Epithelial cell of proximal tubule (primary cell): ENCODE data around the gene KCNMA1. TPM values are rescaled to one million over a fixed set of nuclear protein-coding genes. Genes with fewer than 3 reads are reported as not detected.
"Not testable (repeated sequence)": the region's sequence is repeated elsewhere in the genome, so short reads cannot be mapped to it uniquely, and the experiment has no call there.

ENCODE experiments used
- DNase-seq: peaks from one replicate; pipeline ENCODE4 v3.0.0-alpha.2; 2011; ENCODE audit warnings: low read depth
- H3K4me3 ChIP-seq: 2 replicates; pipeline ENCODE4 v1.5.1; 2011; ENCODE audit warnings: low read depth, mild to moderate bottlenecking, low read length
- total RNA-seq: library from RNA; depleted of rRNA; stranded (reverse); fragments of >200 nt; gene quantifications from 2 replicates; pipeline ENCODE4 v1.2.3, GENCODE V29; 2015
- TF ChIP-seq, protein P1 (sequence below): conservative IDR thresholded peaks from 2 replicates; pipeline ENCODE4 v1.5.1; 2012; ENCODE audit warnings: low read depth, mild to moderate bottlenecking, low read length

Gene KCNMA1
- total RNA-seq, 1 donor from 2014 or later: 12.5 TPM

DNA sequence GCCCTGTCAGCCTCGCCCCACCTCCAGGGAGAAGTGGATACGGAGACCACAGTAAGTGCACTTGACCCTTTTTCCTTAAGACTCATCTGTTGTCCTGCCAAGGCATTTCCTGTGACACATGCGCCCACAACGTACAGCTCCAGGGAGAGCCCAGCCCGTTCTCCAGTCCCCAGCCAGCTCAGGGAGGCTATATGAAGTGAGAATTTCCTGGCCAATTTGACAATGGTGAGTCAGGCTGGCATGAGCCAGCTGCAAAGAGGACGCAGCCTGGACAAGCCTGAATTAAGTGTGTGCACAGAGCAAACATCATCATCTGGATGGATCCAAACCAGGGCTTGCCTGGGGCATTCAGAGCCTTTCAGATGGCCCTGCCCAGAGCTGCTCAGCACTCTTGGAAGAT lies 244.8 kb downstream of the KCNMA1 start:
- no peak overlapping the region for H3K4me3 ChIP-seq
- DNase-seq: peak; percentile 45
- TF ChIP-seq, protein P1, sequence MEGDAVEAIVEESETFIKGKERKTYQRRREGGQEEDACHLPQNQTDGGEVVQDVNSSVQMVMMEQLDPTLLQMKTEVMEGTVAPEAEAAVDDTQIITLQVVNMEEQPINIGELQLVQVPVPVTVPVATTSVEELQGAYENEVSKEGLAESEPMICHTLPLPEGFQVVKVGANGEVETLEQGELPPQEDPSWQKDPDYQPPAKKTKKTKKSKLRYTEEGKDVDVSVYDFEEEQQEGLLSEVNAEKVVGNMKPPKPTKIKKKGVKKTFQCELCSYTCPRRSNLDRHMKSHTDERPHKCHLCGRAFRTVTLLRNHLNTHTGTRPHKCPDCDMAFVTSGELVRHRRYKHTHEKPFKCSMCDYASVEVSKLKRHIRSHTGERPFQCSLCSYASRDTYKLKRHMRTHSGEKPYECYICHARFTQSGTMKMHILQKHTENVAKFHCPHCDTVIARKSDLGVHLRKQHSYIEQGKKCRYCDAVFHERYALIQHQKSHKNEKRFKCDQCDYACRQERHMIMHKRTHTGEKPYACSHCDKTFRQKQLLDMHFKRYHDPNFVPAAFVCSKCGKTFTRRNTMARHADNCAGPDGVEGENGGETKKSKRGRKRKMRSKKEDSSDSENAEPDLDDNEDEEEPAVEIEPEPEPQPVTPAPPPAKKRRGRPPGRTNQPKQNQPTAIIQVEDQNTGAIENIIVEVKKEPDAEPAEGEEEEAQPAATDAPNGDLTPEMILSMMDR: no peak

DNA sequence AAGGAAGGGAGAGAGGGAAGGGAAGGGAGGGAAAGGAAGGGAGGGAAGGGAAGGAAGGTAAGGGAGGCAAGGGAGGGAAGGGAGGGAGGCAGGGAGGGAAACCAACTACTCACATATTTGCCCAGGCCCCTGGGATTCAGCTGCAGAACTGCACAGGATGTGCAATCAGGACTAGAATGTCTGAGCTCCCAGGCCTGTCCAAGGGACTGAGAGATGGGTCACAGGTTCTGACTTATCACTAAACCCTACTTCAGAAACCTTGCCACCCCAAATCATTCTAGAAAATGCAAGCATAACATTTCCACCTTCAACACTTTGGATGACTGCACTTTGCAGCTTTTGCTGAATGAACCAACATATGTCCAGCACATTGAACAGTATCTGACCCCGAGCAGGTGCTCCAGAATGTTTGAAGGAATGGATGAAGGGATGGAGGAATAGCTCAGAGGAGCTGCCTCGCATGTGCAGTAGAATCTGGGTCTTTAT lies 245.3 kb downstream of the KCNMA1 start:
- H3K4me3 ChIP-seq: no peak overlapping the region
- DNase-seq: peak; percentile 26
- TF ChIP-seq, protein P1: no peak

DNA sequence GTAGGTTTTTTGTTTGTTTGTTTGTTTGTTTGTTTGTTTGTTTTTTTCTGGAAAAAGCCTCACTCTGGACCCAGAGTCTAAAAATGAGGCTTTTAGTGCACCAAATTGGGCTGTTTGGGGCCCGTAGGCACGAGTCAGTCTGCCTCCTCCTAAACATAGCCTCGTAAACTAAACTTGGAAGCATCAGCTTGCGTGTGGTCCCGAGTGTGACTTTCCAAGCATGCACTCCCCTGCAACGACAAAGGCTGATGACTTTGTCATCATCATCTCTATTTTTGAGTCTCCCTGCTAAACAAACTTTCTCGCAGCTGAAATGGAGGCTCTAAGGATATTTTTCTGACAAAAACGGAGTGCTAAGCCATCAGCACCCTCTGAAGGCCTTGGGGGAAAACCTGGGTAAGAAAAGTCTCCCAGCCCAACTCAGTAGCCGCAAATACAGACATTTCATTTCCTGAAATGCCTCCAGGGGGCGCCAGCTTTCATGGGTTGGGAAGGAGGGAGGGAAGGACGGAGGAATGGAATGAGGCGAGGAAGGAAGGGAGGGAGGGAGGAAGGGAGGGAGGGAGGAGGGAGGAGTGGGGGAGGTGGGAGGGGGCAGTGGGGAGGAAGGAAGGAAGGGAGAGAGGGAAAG lies 245.9 kb downstream of the KCNMA1 start:
- DNase-seq: peak; percentile 42
- no peak overlapping the region for H3K4me3 ChIP-seq
- TF ChIP-seq, protein P1: peak; percentile 80

DNA sequence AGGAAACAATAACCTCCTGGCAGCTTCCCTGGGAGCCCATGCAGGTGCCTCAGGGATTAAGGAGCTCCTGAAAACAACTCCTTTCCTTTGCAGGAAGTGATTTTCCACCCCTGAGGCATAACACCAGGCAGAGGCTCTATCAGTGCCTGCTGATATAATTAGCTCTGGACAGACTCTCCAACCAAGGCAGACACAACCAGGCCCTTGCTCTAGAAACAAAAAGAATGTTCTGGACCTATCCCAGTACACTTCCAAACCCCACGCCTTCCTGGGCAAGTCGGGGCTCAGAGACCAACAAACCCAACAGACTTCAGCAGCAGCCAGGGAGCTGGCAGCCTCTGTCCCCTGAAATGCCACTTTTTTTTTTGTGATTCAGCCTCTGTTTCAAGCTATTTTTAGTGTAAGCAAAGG lies 247.1 kb downstream of the KCNMA1 start:
- no peak overlapping the region for H3K4me3 ChIP-seq
- TF ChIP-seq, protein P1: no peak
- DNase-seq: no peak

DNA sequence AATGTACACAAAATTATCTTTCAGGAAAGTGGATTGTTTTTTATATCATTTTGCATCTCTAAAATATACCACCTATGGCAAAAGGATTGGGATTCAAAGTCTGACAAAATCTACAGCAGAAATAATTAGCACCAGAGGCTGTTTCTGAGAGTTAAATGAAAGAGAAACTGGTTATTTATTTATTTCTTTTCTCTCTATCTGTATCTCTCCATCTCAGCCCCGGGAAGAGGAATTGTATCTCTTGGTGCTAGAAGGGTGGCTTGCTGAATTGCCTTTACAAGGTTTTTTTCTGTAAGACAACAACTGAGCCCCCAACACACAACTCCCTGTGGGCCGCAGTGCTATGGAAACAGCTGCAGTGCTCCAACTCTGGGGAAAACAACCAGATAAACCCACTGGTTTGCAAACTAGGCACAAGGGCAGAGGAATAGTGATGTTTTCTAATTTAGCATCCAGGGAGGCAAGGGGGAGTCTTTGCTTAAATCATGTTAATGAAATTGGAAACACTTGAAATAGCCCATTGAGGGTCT lies 249.0 kb downstream of the KCNMA1 start:
- no peak overlapping the region for H3K4me3 ChIP-seq
- TF ChIP-seq, protein P1: no peak

DNA sequence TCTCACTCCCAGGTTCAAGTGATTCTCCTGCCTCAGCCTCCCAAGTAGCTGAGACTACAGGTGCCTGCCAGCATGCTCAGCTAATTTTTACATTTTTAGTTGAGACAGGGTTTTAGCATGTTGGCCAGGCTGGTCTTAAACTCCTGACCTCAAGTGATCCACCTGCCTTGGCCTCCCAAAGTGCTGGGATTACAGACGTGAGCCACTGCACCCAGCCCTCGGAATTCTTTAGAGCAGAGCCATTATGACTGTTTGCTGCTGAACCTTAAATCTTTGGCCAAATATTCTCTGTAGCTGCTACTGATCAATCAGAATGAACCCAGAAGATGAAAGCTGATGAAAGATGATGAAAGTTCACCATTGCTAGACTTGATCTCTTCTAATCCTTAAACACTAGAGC lies 249.9 kb downstream of the KCNMA1 start:
- not testable (repeated sequence) for H3K4me3 ChIP-seq, DNase-seq

More for the DNA sequence above, 249.0 kb downstream of the KCNMA1 start:
- DNase-seq: no peak

DNA sequence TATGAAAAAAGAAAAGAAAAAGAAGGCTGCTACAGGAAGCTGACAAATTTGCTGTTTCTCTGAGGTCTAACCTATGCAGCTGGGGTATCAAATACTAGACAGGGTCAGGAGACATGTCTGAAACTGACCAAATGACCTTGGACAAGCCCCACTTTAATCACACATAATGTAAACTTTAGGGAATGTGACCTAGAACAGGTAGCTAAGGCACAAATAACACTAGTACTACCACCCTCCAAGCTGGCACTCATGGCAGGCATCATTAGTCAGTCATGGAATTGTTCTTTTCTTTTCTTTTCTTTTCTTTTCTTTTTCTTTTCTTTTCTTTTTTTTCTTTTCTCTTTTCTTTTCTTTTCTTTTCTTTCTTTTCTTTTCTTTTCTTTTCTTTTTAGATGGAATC lies 250.4 kb downstream of the KCNMA1 start:
- no peak for DNase-seq
- TF ChIP-seq, protein P1: no peak
- H3K4me3 ChIP-seq: no peak overlapping the region
